Effector memory CD8-positive, alpha-beta T cell (primary cell): Measurements from ENCODE around the gene TMC1.

ENCODE experiments used
- ATAC-seq: fragments of 150-1000 bp; cut with Tn5 transposase; replicated peaks from 2 replicates; pipeline ENCODE4 v1.10.0; 2021; ENCODE audit warnings: mild to moderate bottlenecking, moderate library complexity
- DNase-seq, 3 experiments: peaks; one replicate each; pipeline ENCODE4 v3.0.0; 2021
- H3K27ac Mint-ChIP-seq, 2 donors: one replicate each; pipeline ENCODE4 v1.8.0; 2022; ENCODE audit warnings: mild to moderate bottlenecking in 2 of 2, mixed read lengths in 2 of 2, moderate library complexity in 2 of 2
- H3K27me3 Mint-ChIP-seq, 2 donors: one replicate each; pipeline ENCODE4 v1.8.0; 2022; ENCODE audit warnings: mixed read lengths in 2 of 2
- H3K36me3 Mint-ChIP-seq: one replicate; pipeline ENCODE4 v1.8.0; 2022; ENCODE audit warnings: mild to moderate bottlenecking, moderate library complexity, mixed read lengths; ENCODE audit not compliant: insufficient read depth
- H3K4me1 Mint-ChIP-seq, 2 donors: one replicate each; pipeline ENCODE4 v1.8.0; 2022; ENCODE audit warnings: low read depth in 2 of 2, mixed read lengths in 2 of 2
- H3K4me3 Mint-ChIP-seq, 2 donors: one replicate each; pipeline ENCODE4 v1.8.0; 2022; ENCODE audit warnings: mild to moderate bottlenecking in 2 of 2, mixed read lengths in 2 of 2, moderate library complexity in 2 of 2
- H3K9me3 Mint-ChIP-seq, 2 donors: one replicate each; pipeline ENCODE4 v1.8.0; 2022; ENCODE audit warnings: mixed read lengths in 2 of 2

TMC1 gene

DNA sequence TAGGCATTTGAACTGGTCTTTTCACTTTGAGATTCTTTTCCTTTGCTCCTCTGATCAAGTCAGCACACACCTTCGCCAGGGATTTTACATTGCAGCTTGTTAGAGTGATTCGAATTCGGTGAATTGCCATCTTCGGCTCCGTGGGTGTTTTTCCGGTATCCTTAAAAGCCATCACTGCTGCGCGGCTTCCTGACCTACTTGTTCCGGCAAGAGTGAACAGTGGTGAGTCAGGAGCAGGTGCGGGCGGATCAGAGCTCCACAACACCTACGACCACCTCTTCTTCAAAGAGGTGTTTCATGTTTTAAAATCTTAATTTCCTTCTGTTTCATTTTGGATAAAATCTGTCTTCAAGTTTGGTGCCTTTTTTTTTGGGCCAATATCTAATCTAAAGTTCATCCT lies 134.6 kb downstream of the TMC1 start:
- Mint-ChIP-seq H3K27ac (no peak overlapping the region), H3K36me3 (no peaks in the 10 kb centered on the region), H3K9me3 (no peaks in the 10 kb centered on the region), H3K27me3 (peaks cover 17 to 58% of the 10 kb centered on the region in 2 donors), H3K4me1 (no peaks in the 10 kb centered on the region), H3K4me3 (no peak overlapping the region)
- DNase-seq (no peak), ATAC-seq (no peak)

DNA sequence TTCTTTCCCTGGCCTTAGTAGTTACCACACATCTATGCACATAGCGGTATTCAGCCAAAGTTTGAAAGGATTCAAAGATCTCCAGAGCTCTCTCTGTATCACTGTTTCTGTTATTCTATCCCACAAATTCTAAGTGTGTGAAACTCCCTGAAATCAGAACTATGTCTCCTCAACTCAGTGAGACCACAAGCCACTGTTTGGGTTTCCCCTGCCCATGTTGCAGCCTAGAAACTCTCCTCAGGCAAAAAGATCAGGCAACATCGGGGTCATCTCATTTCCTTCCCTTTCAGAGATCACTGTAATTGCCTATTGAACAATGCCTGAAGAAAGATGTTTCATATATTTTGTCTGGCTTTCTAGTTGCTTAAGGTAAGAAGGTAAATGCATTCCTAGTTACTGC lies 135.6 kb downstream of the TMC1 start:
- H3K4me3 Mint-ChIP-seq, result no peak overlapping the region
- ATAC-seq (no peak), DNase-seq (no peak)
- H3K27me3 Mint-ChIP-seq, result peaks cover 17 to 48% of the 10 kb centered on the region in 2 donors
- H3K4me1 Mint-ChIP-seq, result no peaks in the 10 kb centered on the region
- H3K27ac Mint-ChIP-seq, result no peak overlapping the region
- H3K9me3 Mint-ChIP-seq, result no peaks in the 10 kb centered on the region
- no peaks in the 10 kb centered on the region for H3K36me3 Mint-ChIP-seq

DNA sequence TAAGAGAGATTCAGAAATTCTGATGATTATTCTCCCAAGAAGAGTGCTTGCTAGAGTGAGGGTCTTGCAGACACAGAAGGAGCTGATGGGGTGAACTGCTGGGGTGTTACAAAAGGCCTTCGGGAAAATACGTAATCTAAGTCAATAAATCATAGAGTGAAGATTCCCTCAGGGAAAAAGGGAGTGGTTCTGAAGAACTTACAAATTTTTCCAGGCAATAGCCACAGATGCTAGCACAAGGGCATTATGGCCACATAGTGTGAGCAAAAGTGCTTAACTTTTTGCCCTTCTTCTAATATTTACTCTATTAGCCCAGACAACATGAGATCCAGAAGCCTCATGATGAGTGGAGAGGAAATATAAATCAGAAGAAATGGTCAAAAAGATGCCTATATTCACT lies 137.3 kb downstream of the TMC1 start:
- Mint-ChIP-seq H3K4me1 (no peaks in the 10 kb centered on the region), H3K27ac (no peak overlapping the region), H3K4me3 (no peak overlapping the region), H3K36me3 (peaks cover 2% of the 10 kb centered on the region), H3K9me3 (no peaks in the 10 kb centered on the region), H3K27me3 (peaks cover 17 to 42% of the 10 kb centered on the region in 2 donors)
- ATAC-seq (no peak), DNase-seq (no peak)

DNA sequence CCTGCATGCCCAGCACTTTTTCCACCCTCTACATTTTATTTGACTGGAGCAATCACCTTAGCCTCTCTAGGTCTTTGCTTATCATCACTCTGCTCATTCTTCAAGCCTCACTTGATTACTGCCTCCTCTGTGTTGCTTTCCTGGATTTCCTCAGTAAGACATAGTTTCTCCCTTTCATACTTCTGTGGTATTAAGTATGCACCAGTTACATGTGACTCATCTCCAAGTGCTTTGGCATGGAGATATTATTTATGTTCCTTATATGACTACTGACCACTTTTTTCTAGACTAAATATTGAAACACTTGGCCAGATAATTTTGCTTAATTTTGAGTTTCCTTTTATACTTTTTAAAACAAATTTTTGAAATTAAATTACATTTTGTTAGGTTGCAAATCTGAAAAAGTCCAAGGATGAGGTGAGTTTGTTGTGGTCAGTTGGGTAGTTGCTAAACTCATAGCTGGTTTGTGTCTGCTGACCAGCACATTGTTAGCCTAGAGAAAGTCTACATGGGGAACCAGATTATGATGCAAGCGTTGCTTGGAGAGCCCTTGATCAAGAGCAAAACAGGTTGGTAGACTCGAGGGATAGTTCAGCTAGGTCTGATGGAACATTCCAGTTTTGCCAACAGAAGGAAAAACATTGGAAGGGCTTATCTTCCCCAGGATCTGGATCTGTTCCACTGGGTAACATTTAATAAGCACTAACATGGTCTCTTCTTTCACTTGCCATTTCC lies 140.2 kb downstream of the TMC1 start:
- H3K9me3 Mint-ChIP-seq, result no peaks in the 10 kb centered on the region
- no peaks in the 10 kb centered on the region for H3K4me1 Mint-ChIP-seq
- peaks cover 2% of the 10 kb centered on the region for H3K36me3 Mint-ChIP-seq
- no peak overlapping the region for H3K27ac Mint-ChIP-seq
- DNase-seq, result no peak
- H3K4me3 Mint-ChIP-seq, result no peak overlapping the region
- peaks cover 29 to 42% of the 10 kb centered on the region in 2 donors for H3K27me3 Mint-ChIP-seq
- no peak for ATAC-seq

DNA sequence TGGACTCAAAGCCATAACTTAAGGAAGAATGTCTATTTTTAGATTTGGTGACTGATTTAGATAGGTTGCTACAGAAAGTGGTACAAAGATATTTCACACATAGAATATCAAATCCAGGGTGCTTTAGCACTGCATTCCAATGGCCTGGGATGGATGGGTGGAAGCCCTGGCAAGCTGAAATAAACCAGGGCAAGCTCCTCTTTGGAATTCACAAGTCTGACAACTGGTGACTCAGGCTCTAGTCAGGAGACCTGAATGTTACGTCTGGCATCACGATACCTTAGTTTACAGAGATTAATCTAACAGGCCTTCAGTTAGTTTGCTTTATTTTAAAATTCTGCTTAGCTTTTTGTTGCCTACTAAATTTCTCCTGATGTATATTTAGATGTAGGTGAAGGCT lies 144.0 kb downstream of the TMC1 start:
- Mint-ChIP-seq H3K4me1 (no peaks in the 10 kb centered on the region), H3K36me3 (peaks cover 2% of the 10 kb centered on the region), H3K9me3 (no peaks in the 10 kb centered on the region), H3K4me3 (no peak overlapping the region), H3K27ac (no peak overlapping the region), H3K27me3 (peaks cover 16 to 32% of the 10 kb centered on the region in 2 donors)
- no peak for DNase-seq
- ATAC-seq, result no peak

DNA sequence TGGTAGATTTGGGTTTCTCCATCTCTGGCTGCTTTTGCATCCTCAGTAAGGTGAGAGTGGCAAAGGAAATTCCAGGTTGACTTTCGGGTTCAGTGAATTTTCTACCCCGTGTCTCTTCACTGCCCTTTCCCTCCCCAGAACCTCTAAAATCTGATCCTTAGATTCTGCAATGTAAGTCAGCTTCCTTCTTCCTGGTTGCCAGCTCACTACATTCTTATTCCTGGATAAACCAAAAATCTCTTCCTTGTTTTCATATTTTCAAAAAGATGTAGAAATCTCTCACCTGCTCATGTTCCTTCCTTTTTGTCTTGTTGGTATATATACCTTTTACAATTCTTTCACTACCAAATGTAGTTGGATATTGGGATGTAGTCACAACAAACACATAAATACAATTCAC lies 145.8 kb downstream of the TMC1 start:
- Mint-ChIP-seq H3K27ac (no peak overlapping the region), H3K4me1 (no peaks in the 10 kb centered on the region), H3K9me3 (no peaks in the 10 kb centered on the region), H3K27me3 (peaks cover 16 to 39% of the 10 kb centered on the region in 2 donors), H3K4me3 (no peak overlapping the region), H3K36me3 (peaks cover 2% of the 10 kb centered on the region)
- ATAC-seq (no peak), DNase-seq (no peak)

DNA sequence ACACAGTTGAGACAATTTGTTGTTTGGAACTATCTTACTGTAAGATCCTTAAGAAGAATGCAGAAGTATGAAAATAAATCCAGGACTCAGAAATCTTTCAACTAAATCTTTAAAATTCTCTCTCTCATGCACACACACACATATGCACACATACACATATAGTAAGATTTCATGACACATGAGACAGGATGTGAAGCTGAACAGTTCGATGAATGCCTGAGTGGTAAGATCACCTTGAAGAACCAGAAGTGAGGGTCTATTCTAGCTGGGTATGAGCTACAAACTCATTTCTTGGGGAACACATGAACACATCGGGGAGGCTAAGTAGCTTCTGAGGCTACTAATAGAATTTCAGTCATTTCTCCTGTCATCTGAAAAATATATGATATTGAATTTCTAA lies 153.6 kb downstream of the TMC1 start:
- Mint-ChIP-seq H3K36me3 (no peaks in the 10 kb centered on the region), H3K27ac (no peak overlapping the region), H3K4me3 (no peak overlapping the region), H3K27me3 (peaks cover 0 to 12% of the 10 kb centered on the region in 2 donors), H3K4me1 (no peaks in the 10 kb centered on the region), H3K9me3 (peaks cover 0 to 2% of the 10 kb centered on the region in 2 donors)
- ATAC-seq (no peak), DNase-seq (no peak)

DNA sequence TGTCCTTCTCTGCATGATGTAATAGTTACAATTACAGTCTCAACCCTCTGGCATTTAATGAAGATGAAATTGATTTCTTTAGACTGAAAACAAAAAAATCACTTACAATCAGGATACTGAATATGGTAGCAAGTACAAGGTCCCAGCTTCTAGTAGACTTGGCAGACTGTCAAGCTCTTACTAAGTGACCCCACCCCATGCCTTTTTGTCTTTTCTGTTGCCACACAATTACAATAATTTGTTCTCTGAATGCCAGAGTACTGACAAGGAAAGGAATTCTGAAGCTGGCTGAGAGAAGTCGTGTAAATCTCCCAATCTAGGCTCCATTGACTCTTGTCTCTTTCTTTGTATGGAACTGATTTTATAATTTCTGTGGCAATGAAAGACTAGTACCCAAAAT lies 154.2 kb downstream of the TMC1 start:
- Mint-ChIP-seq H3K27ac (no peak overlapping the region), H3K9me3 (peaks cover 0 to 2% of the 10 kb centered on the region in 2 donors), H3K27me3 (peaks cover 0 to 5% of the 10 kb centered on the region in 2 donors), H3K4me3 (no peak overlapping the region), H3K36me3 (no peaks in the 10 kb centered on the region), H3K4me1 (no peaks in the 10 kb centered on the region)
- DNase-seq, result no peak
- no peak for ATAC-seq

DNA sequence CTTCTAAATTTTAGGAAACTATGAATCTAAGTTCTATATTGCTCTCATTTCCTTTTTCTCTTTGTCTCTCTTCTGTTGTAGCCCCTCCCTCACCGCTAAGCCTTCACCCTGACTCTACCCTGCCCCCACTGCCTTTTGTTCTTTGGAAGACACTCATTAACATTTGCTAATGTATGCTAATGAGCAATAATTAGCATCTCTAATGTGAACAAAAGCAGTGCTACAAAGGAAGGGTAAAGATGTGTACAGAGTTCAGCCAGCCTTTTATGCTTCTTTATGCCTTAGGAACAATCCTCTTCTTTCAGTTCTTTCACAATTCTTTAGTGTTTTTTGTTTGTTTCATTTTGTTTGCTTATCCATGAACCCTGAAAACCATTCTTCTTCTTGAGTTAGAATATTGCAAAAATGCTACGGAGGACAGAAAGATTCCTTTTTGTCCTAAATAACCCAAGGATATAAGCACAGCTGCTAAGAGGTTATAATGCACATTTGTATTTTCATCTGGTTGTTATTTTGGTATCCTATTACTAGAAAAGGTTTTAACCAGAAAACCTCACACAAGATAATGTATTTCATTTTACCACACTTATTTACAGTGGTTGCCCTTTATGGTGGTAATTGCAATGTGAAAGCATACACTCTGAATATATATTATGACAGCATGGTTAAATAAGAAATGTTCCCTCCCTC lies 159.3 kb downstream of the TMC1 start:
- H3K27ac Mint-ChIP-seq, result no peak overlapping the region
- H3K27me3 Mint-ChIP-seq, result peaks cover 0 to 1% of the 10 kb centered on the region in 2 donors
- no peak for ATAC-seq
- H3K4me1 Mint-ChIP-seq, result no peaks in the 10 kb centered on the region
- H3K36me3 Mint-ChIP-seq, result no peaks in the 10 kb centered on the region
- peaks cover 0 to 2% of the 10 kb centered on the region in 2 donors for H3K9me3 Mint-ChIP-seq
- H3K4me3 Mint-ChIP-seq, result no peak overlapping the region
- DNase-seq, result no peak

DNA sequence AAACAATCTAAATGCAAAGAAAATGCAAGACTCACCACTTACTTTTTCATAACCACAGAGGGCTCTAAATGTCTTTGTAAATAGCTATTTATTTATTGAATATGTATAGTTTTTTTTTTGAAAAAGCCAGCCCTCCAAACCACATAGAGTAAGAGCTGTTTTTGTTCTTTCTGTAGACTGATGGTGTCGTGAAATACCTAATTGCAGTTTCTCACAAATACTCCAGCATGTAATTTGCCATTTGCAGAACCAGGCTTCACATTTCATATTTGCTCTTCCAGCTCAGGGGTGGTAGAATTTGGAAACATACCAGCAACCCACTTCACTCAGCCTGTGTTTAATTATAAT lies 159.8 kb downstream of the TMC1 start:
- DNase-seq (no peak), ATAC-seq (no peak)
- peaks cover 5 to 7% of the 10 kb centered on the region in 2 donors for H3K27me3 Mint-ChIP-seq
- no peak overlapping the region for H3K4me3 Mint-ChIP-seq
- H3K9me3 Mint-ChIP-seq, result peaks cover 0 to 2% of the 10 kb centered on the region in 2 donors
- no peaks in the 10 kb centered on the region for H3K36me3 Mint-ChIP-seq
- H3K27ac Mint-ChIP-seq, result no peak overlapping the region
- H3K4me1 Mint-ChIP-seq, result no peaks in the 10 kb centered on the region

DNA sequence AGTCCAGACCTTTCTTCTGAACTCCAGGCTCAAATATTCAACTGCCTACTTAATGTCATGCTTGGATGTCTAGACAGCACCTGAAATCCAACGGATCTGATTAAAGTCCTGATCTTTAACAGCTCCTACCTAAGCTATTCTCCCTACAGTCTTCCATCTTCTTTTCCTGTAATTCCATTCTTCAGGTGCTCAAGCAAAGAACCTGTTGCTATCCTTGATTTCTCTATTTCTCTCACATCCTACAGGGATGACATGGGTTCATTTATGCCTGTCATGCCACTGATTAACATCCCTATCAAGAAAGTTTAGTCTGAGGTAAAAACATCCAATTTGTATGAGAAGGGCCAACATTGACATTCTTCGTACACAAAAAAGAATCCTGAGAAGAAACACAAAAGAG lies 163.2 kb downstream of the TMC1 start:
- no peak overlapping the region for H3K27ac Mint-ChIP-seq
- no peak overlapping the region for H3K4me3 Mint-ChIP-seq
- DNase-seq (no peak), ATAC-seq (no peak)
- H3K36me3 Mint-ChIP-seq, result no peaks in the 10 kb centered on the region
- H3K9me3 Mint-ChIP-seq, result no peaks in the 10 kb centered on the region
- no peaks in the 10 kb centered on the region for H3K4me1 Mint-ChIP-seq
- H3K27me3 Mint-ChIP-seq, result peaks cover 6 to 9% of the 10 kb centered on the region in 2 donors

DNA sequence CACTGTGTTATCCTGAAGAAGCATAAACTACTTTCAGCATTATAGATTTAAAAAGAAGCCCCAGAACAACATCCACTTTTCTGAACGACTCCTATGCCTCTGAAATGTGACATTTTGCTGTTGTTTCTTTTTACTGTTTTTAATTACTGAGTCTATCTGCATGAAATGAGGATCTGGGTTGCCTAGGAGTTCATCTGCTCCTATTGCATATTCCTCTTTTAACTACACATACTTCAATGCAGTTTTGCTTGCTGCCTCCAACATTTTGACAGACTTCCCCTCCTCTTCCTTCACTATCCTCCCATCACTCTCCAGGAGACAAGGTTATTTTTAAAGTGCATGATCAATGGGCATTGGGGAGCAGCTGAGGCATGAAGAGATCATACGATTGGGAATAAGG lies 164.5 kb downstream of the TMC1 start:
- no peaks in the 10 kb centered on the region for H3K9me3 Mint-ChIP-seq
- ATAC-seq (no peak), DNase-seq (no peak)
- H3K4me3 Mint-ChIP-seq, result no peak overlapping the region
- no peak overlapping the region for H3K27ac Mint-ChIP-seq
- no peaks in the 10 kb centered on the region for H3K4me1 Mint-ChIP-seq
- no peaks in the 10 kb centered on the region for H3K36me3 Mint-ChIP-seq
- peaks cover 6 to 9% of the 10 kb centered on the region in 2 donors for H3K27me3 Mint-ChIP-seq

DNA sequence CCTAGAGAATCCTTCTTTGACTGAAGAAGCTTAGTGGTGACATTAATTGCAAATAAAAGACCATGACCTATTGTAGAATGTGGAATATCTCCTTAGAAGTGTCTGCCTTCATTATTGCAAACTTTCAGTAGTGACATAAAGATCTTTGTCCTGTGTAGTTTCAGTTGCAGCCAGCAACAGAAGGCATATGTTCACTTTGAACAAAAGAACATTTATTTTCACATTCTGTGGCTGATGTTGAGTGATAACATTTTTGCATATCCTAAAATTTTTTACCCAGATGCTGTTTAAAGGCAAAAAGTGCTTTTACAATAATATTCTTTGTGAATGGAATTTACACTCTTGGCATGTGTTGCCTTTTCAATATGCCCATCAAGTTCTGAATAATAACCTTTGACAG lies 165.9 kb downstream of the TMC1 start:
- peaks cover 6 to 9% of the 10 kb centered on the region in 2 donors for H3K27me3 Mint-ChIP-seq
- H3K4me3 Mint-ChIP-seq, result no peak overlapping the region
- no peaks in the 10 kb centered on the region for H3K36me3 Mint-ChIP-seq
- H3K4me1 Mint-ChIP-seq, result no peaks in the 10 kb centered on the region
- H3K27ac Mint-ChIP-seq, result no peak overlapping the region
- no peaks in the 10 kb centered on the region for H3K9me3 Mint-ChIP-seq
- no peak for DNase-seq
- ATAC-seq, result no peak

DNA sequence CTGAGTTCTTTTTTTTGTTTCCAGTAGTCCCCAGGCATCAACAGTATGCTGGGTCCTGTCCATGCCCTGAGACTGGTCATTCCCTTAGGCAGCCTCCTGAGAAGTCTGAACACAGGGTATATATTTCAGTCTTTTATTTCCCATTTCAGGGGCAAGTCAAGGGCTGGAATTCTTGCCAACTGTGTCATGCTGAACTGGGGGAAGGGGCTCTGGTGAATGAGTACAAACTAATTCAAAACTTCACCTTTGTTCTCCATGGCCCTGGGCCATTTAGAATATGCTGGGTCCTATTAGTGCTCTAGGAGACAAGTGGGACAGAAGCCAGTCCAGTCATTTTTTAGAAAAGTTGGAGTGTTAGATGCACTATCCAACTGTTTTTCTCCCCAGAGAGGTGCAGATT lies 170.3 kb downstream of the TMC1 start:
- Mint-ChIP-seq H3K9me3 (no peaks in the 10 kb centered on the region), H3K4me3 (no peak overlapping the region), H3K36me3 (no peaks in the 10 kb centered on the region), H3K4me1 (no peaks in the 10 kb centered on the region), H3K27me3 (no peaks in the 10 kb centered on the region), H3K27ac (no peak overlapping the region)
- DNase-seq (no peak), ATAC-seq (no peak)
